Amniotic epithelial cell (primary cell): ENCODE data around the gene AVL9.
"Not testable (repeated sequence)": the region's sequence is repeated elsewhere in the genome, so short reads cannot be mapped to it uniquely, and the experiment has no call there.

ENCODE experiments used
- DNase-seq: peaks from one replicate; pipeline ENCODE4 v3.0.0-alpha.2; 2010; ENCODE audit warnings: low read depth

Gene AVL9

DNA sequence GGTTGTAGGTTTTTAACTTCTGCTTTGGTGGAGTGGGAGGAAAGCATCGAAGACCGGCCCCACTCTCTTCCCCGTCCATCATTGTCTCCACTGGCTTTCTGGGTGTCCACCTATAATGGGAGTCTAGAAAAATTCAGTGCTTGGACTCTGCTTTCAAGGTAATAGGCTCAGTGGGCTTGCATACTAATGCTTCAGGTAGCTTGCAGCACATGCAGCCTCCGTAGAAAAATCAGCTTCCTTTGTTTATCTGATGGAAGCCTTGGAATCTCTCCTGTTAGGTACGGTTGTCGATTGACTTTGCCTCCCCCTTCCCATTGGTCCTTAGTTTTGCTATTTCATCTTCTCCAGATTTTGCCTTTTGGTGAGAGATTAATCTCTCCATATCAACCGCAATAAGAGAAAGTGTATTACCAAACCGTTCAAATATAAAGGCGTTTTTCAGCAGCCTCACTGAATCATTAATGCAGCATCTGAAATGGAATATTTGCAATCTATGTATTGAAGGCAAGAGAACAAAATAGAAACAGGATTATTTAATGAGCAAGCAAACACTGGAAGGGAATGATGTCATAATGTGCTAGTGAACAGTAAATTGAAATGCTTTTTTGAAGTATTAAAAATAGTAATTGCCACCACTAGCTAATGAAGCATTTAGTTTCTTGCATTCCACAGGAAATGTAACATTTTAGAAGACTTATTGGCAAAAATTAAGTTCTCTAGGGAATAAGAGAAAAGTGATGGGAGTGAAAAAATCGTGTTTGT is 944 bp downstream of the AVL9 start:
- no peak for DNase-seq

DNA sequence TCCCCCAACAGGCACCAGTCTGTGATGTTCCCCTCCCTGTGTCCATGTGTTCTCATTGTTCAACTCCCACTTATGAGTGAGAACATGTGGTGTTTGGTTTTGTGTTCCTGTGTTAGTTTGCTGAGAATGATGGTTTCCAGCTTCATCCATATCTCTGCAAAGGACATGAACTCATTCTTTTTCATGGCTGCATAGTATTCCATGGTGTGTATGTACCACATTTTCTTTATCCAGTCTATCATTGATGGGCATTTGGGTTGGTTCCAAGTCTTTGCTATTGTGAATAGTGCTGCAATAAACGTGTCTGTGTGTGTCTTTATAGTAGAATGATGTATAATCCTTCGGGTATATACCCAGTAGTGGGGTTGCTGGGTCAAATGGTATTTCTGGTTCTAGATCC is 4.5 kb downstream of the AVL9 start:
- not testable (repeated sequence) for DNase-seq

DNA sequence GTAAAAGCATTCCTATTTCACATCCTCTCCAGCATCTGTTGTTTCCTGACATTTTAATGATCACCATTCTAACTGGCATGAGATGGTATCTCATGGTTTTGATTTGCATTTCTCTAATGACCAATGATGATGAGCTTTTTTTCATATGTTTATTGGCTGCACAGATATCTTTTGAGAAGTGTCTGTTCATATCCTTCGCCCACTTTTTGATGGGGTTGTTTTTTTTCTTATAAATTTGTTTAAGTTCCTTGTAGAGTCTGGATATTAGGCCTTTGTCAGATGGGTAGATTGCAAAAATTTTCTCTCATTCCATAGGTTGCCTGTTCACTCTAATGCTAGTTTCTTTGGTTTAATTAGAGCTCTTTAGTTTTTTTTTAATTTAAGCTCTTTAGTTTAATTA is 4.9 kb downstream of the AVL9 start:
- DNase-seq, result not testable (repeated sequence)

DNA sequence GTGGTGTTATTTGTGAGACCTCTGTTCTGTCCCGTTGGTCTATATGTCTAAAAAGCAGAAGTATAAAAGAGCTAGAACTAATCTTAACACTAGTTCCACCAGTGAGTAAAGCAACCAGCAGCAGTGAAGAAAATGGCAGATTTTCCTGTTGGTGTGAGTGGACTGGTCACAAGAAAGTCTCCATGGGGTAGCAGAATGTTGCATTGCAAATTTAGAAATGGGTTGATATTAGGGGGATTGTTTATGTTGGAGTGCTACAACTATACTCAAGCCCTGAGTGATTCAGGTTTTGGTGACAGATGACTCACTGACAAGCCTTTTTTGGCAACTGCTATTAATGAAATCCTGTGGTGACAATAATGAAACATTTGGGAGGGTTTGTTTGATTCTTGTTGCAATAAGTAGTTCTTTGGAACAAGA is 5.6 kb downstream of the AVL9 start:
- peak; percentile 27 for DNase-seq

DNA sequence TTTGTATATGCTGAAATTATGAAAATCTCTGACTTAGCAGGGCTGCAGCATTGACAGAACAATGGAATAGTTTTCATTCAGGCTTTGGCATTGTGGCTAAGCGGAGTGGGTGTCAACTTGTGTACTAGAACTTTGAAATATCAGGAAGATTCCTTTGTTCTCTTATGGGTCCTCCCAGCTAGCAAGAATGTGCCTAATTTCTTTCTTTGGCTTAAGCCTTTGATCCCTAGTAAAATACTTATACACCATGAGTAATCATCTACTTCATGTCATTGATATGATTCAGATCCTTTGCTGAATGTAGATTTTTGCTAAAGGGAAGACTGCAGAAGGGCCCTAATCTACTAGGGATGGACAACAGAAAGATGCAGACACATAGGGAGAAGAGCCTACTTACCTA is 6.2 kb downstream of the AVL9 start:
- peak; percentile 46 for DNase-seq

DNA sequence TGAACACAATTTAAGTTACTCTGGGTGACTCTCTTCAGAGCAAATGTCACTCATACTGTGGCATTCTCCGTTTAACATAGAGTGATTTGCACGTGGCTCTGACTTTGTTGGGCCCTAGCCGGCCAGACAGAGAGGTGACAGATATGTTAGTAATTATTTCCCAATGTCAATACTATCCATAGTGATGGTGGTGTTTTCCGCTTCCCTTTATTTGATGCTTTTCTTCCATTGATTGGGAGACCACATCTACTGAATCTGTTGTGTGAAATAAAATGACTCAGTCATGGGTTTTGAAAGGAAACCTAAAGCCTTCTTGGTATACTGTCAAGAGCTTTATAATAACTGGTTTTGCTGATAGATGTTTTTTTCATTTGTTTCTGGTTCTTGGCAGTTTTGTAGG is 7.4 kb downstream of the AVL9 start:
- no peak for DNase-seq

DNA sequence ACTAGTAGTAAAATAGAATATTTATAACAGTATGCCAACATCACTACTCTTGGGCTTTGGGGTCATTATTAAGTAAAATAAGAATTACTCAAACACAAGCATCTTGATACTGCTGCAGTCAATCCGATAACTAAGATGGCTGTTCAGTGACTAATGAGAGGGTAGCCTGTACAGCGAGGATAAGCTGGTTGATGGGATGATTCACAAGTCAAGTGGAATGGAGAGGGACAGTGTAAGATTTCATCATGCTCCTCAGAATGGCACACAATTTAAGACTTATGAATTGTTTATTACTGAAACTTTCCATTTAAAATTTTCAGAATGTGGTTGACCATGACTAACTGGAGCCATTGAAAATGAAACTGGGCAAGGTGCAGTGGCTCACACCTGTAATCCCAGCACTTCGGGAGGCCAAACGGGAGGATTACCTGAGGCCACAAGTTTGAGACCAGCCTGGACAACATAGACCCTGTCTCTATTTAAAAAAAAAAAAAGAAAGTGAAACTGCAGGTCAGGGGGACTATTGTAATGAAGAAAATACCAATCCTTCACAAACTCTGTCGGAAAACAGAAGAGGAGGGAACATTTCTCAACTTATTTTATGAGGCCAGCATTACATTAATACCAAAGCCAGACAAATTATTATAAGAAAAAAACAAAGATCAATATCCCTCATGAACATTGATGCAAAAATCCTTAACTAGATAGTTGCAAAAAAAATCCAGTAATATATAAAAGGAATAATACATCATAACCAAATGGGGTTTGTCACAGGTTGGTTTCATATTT is 11.2 kb downstream of the AVL9 start:
- peak; percentile 96 for DNase-seq

DNA sequence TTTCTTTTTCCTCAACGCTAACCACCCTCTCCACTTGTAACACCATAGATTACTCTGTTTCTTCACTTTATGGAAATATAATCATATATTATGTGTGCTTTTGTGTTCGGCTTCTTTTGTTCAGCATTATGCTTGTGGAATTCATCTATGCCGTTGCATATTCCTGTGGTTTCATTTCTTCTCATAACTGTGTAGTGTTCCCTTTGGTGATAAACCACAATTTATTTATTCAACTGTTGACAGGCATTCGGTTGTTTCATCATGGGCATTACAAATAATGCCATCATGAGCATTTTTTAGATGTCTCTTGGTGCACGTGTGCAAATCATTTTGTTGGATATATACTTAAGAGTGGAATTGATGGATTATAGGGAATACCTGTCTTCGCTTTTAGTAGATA is 12.1 kb downstream of the AVL9 start:
- DNase-seq, result peak; percentile 88

DNA sequence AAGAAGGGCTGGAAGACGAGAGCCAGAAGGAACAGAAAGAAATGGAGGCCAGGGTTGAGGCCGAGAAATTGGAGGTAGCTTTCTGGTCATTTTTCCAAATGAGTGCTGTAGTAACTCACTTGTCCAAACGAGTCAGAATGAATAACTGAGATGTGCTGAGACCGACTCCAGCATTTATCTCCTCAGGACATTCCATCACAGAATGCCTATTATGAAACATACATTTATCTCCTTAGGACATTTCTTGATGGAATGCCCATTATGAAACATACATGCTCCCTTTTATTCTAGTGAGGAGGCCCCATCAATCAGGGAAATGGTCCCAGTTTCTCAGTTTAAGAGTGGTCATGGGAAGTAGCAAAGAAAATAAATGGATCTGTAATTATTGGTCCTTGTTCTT is 16.5 kb downstream of the AVL9 start:
- peak; percentile 83 for DNase-seq

DNA sequence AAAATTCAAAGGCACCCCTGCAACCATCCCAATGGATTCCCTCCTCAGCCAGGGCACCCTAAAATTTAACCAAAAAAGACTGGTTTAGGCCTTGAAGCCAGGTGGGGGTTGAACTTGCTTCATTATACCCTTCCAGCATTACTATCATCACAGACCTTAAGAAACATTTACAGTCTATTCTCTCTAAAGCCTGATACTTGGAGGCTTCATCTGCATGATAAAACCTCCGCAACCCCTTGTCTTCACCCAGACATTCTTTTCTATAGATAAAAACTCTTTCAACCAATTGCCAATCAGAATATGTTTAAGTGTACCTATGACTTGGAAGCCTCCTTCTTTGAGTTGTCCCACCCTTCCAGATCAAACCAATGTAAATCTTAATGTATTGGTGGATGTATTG is 17.9 kb downstream of the AVL9 start:
- DNase-seq, result no peak

DNA sequence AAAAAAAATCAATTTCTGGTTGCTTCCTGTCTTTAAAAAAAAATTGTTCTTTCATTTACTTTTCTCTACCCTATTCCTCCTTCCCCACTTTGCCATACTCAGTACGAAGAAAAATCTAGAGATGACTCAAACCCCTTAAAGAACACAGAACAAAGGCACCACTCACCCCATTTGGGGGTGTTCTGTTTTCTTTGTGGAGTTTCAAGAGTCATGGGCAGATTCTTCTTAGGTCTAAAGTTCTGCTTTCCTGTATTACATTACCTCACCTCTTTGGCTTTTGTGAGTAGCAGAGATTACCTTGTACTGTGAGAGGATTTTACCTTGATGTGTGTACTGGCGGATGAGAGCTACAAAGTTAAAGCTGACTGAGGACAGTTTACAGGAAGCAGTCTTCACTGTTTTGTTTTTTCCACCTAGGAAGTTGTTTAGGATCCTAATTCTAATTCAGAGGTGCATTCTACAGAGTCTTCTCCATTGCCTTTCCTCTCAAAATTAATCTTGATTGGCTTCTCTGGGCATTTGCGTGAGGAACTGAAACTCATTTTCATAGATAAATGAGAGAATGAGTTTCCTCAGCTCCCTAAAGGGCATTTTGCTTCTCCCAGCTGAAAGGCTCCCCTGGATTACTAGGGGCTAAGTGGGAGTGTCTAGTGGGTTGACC is 20.7 kb downstream of the AVL9 start:
- no peak for DNase-seq

DNA sequence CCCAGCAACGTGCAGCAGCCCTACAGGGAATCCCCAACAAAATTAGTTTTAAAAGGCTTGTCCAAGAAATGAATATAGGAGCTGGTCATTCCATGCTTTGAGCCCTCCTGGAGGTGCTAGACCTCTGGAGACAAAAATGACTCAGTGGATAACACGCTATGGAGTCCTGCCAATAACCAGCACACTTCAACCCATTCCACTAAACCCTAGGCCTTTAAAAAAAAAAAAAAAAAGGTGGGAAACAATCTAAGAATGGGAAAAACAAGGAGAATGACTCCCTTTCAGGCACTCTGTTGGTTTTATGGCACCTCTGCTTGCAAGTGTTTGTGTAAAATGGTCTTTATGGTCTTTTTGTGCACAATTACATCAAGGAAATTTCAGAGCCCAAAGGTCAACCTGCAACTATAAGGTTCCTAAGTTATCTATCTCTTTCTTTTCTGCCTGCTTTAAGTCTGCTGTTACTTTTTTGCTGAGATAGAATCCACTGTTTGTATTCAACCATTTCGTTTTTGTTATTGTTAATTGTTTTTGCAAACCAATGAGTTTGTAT is 21.3 kb downstream of the AVL9 start:
- no peak for DNase-seq

DNA sequence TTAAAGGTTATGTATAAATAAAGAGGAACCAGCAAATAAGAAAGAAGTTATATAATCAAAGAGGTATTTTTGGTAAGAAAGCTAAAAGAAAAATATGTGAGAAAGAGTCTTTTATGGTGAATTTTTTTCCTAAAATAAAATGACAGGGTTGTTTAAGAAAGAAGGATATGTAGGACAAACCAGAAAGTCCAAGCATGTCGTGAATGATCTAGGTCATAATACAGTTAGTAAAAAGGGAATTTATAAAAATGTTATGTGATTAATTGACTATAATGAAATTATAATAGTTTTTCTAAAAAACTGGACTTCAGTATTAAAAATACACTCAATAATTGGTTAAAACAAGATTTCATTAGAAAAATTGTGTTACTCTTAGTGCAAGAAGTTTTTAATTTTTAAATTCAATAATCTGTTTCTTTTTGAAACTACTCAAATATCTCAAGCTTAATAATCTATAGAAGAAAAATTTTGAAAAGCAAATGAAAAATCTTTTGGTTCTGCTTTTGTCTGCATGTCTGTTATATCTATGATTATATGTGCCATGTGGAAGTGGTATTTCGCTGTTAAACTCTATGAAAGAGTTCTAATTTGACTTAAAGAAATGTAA is 23.3 kb downstream of the AVL9 start:
- DNase-seq, result peak; percentile 74

DNA sequence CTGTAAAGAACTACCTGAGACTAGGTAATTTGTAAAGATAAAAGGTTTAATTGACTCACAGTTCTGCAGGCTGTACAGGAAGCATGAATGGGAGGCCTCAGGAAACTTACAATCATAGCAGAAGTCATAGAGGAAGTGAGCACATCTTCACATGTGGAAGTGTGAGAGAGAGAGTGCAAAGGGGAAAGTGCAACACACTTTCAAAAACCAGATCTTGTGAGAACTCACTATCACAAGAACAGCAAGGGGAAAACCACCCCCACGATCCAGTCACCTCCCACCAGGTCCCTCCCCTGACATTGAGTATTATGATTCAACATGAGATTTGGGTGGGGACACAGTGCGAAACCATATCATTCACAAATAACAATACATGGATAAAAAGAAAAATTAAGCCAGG is 24.5 kb downstream of the AVL9 start:
- DNase-seq, result no peak

DNA sequence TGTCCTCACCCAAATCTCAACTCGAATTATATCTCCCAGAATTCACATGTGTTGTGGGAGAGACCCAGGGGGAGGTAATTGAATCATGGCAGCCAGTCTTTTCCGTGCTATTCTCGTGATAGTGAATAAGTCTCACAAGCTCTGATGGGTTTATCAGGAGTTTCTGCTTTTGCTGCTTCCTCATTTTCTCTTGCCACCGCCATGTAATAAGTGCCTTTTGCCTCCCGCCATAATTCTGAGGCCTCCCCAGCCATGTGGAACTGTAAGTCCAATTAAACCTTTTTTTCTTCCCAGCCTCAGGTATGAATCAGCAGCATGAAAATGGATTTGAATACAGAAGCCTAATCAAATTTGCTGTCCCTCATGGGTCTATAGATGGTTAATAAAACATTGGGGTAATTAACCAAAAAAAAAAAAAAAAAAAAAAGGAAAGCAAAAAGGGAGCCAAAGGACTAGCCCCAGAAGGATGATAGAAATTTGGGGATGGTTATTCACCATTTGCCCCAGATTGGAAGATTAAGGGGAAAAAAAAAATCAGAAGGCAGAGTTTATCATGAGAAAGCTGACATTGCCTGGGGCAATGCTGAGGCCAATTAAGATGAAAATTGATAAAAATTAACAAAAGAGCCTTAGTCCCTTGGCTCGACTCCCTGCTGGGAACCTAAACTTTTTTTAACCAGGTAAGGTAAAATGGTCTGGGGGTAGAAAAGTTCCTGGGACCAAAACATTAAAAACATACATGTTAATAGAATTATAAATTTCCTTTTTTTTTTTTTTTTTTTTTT is 27.6 kb downstream of the AVL9 start:
- DNase-seq, result no peak

DNA sequence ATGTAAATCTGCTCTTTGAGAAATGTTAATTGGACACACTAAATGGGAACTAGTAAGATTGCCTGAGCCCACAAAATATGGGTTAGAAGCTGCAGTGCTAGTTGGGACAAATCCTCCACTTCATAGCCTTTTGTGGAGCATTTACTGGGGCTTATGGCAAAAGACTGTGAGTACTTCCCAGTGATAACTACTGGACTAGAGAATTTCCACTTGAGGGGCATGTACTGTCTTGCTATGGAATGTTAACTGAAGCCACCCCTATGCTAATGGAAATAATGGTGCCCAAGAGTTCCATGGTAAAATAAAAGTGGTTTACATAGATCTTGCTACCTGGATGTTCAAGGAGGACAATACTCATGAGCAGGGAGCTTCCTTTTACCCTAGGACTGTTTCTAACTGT is 29.3 kb downstream of the AVL9 start:
- DNase-seq, result no peak

DNA sequence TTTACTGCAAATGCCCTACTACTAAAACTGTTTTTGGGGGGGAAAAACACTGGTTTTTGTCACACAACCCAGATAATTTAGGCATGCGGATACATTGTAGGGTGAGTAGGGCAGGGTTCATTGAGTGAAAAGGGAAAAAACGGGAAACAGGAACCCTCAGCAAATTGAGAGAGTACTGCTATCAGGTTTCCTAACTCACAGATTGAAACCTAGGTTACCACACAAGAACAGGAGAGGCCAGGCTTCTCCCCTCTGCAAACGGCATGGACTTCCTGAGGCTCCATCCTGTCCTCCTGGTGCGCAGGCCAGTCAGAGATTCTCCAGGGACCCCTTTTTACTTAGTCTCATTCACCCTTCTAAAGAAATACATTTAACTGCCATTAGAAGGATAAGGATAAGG is 30.6 kb downstream of the AVL9 start:
- no peak for DNase-seq

DNA sequence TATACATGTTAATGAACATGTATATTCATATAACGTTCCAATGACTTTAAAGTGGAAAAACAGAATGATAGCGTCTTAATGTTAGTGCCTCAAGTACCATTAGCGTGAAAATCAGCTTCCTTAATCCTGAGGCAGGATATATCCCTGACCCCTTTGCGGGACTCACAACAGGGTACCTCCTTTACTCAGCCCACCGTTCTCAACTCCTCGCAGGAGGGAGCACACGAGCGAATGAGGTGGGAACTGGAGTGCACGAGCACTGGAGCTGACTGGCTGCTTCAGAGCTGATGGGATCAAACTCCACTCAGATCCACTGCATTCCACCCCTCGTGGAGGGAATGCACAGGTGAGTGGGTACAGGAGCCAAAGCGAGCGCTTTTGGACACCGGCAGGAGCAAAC is 36.1 kb downstream of the AVL9 start:
- DNase-seq, result no peak

DNA sequence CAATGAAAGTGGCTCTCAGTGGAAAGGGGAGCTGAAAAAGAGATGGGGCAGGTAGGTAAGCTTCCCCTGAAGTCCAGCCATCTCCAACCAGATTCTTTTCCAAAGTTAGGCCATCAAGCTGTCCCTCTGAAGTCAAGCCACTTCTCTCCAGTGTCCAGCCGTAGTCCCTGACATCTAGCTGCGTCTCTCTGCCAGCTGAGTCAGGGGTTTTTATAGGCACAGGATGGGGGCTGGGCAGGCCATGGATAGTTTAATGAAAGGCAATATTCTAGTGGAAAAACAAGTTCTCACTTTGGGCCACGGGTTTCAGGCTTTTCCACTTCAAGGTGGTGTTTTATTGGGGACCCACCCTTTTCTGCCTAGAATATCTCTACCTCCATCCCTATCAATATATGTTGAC is 36.8 kb downstream of the AVL9 start:
- no peak for DNase-seq

DNA sequence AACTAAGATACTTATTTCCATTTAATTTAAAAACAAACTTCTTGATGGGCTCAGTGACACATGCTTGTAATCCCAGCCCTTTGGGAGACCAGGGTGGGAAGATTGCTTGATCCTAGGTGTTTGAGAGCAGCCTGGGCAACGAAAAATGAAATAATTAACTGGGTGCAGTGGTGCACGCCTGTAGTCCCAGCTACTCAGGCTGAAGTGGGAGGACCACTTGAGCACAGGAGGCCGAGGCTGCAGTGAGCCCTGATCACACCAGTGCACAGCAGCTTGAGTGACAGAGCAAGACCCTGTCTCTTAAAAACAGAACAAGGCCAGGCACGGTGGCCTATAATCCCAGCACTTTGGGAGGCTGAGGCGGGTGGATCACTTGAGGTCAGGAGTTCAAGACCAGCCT is 37.4 kb downstream of the AVL9 start:
- DNase-seq, result no peak

DNA sequence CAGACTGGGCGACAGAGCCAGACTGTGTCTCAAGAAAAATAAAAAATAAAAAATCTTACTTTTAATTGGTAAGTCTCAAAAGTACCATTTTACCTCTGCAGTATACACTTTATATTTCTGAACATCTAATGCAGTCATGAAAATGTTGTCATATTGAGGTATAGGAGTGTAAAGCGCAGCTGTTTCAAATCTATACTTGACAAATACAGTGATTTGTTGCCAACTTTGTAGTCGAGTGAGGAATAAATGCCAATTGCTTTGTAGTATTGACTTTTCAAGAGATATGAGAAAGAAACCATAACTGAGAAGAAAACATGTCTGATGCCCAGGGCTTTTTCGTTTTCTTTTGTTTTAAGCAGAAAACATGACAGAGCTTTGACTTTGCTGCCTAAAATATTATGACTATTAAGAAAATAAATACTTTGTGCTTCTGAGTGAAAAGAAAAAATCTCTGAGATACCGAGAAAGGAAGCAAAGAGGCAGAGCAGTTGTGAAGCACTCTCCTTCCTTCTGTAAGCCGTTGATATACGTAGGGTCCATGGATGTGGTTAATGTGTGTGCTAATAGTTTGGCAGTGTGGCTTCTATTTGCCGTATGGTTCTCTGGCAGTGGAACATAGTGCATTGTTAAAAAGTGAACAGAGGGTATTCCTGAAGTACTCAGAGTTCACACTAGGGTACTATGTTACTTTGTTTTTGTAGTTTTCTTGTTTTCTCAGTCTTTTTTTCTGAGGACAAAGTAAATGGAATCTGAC is 38.2 kb downstream of the AVL9 start:
- no peak for DNase-seq
